ENCODE results near the gene CSTA. TPM values are rescaled to one million over a fixed set of nuclear protein-coding genes. Genes with fewer than 3 reads are reported as not detected.

CSTA gene
- total RNA-seq, 1 donor from 2014 or later, result not detected

- DNase-seq, result peak; percentile 87
These were observed 58.0 kb downstream of the CSTA start, which contains the start of gene MIX23 for GRCh38 chr3:122382888-122383666. Gene MIX23 (minus strand): TSS chr3:122383231. CDS start chr3:122383224, 7 bp downstream.

GRCh38 chr3:122383771-122384697 is 59.0 kb downstream of the CSTA start, which contains the start of gene FAM162A:
Gene FAM162A (plus strand): TSS chr3:122384182. CDS start chr3:122384266, 84 bp downstream.
- peak; percentile 96 for DNase-seq

- DNase-seq, result no peak
These were observed 62.7 kb downstream of the CSTA start for GRCh38 chr3:122387709-122388108.

GRCh38 chr3:122389197-122389596 is 64.1 kb downstream of the CSTA start:
- no peak for DNase-seq

GRCh38 chr3:122389892-122390291 is 64.8 kb downstream of the CSTA start:
- no peak for DNase-seq

GRCh38 chr3:122390665-122391064 is 65.6 kb downstream of the CSTA start:
- no peak for DNase-seq

Other genes starting within 250 kb of the CSTA start
- not detected in 2 replicates for gene CASR, start 141.6 kb upstream of the CSTA start, total RNA-seq
- 30.6 and 36.8 TPM in 2 replicates for gene MIX23, start 58.0 kb downstream of the CSTA start, total RNA-seq
- gene FAM162A, start 58.9 kb downstream of the CSTA start, total RNA-seq, result 5.3 and 16.5 TPM in 2 replicates
- gene WDR5B, start 90.8 kb downstream of the CSTA start, total RNA-seq, result 4.6 and 4.8 TPM in 2 replicates
- 36.4 and 63.3 TPM in 2 replicates for gene KPNA1, start 189.7 kb downstream of the CSTA start, total RNA-seq
- 23.0 and 23.4 TPM in 2 replicates for gene PARP9, start 239.1 kb downstream of the CSTA start, total RNA-seq
- gene DTX3L, start 239.1 kb downstream of the CSTA start, total RNA-seq, result 23.8 and 36.4 TPM in 2 replicates

Data from dermis blood vessel endothelial cell (primary cell).